Stimulated activated CD8-positive, alpha-beta memory T cell treated with anti-CD3 and anti-CD28 coated beads, Interleukin-12 subunit alpha, Interleukin-12 subunit beta, amount 100 ng/mL, for 24 hours (primary cell): ENCODE results near the gene TMEM63A.
"Not testable (repeated sequence)": the region's sequence is repeated elsewhere in the genome, so short reads cannot be mapped to it uniquely, and the experiment has no call there.

Experiments used
- DNase-seq: peaks from one replicate; pipeline ENCODE4 v3.0.0-alpha.2; 2020; ENCODE audit errors: extremely low read depth

TMEM63A gene

DNA sequence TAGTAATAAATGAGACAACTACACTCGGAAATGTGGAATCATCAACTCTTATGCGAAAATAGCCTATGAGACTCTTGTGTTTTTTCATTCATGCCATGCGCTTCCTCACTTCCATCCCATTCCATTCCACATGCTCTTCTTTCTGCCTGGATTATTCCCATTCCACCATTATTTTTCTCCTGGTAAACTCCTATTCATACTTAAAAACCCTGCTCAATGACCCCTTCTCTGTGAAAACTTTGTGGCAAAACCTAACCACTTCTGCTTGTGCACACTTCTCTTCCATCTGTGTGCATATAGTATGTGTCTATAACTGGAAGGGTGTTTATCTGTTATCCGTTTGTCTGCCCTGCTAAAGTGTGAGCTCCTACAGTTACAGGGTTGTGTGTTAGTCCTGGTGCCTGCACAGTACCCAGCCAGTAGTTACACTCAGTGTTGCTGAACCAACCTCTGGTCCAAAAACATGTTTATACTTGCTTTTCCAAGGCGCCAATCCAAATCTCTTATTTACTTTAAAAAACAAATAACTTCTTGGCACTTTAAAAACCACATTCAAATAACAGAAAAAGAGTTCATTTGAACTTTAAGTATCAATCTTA lies 61.6 kb downstream of the TMEM63A start:
- no peak for DNase-seq

DNA sequence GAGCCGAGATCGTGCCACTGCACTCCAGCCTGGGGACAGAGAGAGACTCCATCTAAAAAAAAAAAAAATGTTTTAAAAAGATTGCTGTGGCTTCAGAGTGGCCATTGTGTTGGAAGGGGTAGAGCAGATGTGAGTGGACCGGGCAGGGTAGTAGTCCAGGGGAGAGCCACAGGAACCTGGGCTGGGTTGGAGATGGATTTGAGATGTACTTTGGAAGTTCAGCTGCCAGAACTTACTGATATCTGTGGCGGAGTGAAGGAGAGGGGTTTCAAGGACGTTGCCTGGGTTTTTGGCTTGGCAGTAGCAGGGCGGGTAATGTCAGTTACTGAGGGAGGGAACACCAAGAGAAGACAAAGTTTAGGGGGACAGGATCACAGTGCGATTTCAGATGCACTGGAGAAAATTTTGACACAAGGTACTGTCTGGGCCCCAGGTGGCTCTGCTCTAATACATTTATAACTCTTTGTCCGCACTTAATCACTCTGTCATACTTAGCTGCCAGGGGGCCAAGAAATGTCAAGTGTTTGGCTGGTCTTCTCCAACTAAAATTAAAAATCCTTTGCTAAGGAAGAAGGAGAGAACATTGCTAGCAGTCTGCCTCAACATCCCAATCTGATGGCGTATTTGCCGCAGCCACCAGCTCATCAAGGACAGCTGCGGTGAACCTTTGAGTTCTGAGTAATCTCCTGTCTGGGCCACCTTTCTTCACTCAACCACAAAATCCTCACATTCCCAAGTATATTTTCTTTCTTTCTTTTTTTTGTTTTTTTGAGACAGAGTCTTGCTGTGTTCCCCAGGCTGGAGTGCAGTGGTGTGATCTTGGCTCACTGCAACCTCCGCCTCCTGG lies 62.6 kb downstream of the TMEM63A start:
- DNase-seq, result no peak

DNA sequence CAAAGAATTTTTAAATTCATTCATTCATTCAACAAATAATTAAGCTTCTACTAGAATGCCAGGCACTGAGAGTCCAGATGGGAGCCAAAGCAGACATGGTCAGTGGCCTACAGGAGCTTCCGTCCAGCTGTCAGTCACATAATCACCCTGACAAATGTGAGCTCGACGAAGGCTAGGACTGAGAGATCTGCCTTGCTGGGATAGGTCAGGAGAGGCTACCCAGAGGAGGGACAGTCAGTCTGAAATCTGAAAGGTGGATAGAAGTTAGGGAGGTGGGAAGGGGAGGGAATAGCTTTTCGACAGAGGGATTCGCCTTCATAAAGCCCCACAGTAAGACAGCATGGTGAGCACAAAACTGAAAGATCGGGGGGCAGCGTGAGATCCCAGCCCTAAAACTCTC lies 64.0 kb downstream of the TMEM63A start:
- DNase-seq, result no peak

GRCh38 chr1:225817611-225818061 lies 64.5 kb downstream of the TMEM63A start:
- DNase-seq, result no peak

DNA sequence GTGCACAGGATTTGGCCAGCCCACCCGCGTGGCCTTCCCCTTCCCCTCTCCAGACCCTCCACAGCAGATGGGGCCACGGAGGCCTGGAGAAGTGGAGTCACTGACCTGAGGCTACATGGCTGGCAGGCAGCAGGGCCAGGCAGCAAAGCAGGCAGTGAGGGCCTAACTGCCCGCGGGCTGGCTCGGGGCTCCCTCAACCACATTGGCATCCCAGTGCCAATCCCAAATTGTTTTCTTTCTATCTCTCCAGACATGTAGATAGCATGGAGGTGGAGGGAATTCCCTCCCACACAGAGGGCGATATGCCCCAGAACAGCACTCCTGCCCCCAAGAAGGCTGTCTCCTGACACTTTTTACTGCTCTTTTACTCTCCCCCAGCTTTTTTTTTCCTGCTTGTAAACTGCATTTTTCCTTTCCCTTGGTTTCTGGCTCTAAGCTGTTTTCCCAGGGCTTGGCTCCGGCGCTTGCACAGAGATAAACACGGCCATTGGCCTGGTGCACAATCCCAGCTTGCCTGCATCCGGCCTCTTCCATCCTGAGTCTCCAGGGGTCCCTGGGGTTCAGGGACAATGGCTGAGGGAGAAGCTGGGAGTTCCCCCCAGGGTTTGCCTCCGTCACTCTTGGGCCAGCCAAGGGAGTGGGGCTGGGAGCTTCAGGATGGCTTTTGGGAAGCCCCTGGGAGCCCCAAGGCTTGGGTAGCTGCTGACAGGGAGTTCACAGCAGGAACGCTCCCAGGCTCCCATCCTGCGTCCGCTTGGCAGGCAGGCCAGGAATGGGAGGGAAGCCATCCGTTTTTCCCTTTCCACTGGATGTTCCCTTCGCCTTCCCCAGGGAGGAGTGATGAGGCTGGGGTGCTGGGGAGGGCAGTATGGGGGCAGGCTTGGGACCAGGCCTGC lies 65.3 kb downstream of the TMEM63A start:
- no peak for DNase-seq

DNA sequence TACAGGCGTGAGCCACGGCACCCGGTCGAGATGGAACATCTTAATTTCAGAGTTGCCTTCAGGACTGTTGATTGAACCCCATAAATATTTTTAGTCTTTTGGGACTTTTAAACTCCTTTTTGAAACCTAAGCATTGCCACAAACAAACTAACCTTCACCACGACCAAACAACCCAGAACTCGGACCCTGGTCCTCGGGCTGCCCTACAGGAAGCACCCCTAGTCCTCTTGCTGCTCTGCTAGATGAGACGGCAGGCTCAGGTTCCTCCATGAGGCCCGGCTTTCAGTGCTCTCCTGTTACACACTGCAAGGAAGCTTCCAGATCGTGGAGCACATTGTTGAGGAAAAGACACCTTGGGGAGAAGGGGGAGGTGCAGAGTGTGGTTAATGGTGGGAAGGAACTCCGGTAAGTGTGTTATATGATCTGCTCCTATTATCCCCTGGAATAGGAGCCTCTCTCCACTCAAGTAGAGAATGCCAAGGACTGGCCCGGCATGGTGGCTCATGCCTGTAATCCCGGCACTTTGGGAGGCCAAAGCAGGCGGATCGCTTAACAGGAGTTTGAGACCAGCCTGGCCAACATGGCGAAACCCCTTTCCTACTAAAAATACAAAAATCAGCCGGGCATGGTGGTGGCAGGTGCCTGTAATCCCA lies 66.5 kb downstream of the TMEM63A start:
- DNase-seq, result no peak

- DNase-seq, result not testable (repeated sequence)
Observed at GRCh38 chr1:225815090-225815489, 67.1 kb downstream of the TMEM63A start.

DNA sequence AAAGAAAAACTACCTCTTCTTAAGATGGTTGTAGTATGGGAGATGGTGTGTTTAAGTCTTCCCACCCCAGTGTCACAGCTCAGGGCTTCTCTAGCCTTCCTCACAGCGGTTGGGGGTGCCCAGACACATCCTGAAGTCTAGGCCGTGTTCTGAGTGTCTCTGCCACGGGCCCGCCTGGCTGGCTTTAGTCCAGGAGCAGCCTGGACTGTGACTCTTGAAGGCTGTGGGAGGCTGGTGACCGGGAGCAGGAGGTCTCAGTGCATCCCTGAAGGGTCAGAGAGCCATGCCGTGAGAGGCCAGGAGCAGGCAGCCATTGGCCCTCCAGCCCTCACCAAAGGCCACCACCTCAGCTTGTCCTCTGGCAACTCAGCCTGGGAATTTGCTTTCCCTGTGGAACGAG lies 67.8 kb downstream of the TMEM63A start:
- no peak for DNase-seq

- no peak for DNase-seq
Observed at GRCh38 chr1:225813214-225813964, 68.8 kb downstream of the TMEM63A start.

GRCh38 chr1:225812488-225813213 lies 69.5 kb downstream of the TMEM63A start:
- no peak for DNase-seq

- no peak for DNase-seq
Observed at GRCh38 chr1:225811622-225812487, 70.3 kb downstream of the TMEM63A start.

- DNase-seq, result not testable (repeated sequence)
Observed at GRCh38 chr1:225810579-225811538, 71.3 kb downstream of the TMEM63A start.

- DNase-seq, result peak; percentile 31
Observed at GRCh38 chr1:225809842-225810578, 72.2 kb downstream of the TMEM63A start, which contains the start of gene EPHX1. Gene EPHX1, plus strand, starts transcription at chr1:225810124. Its CDS starts 18,606 bp downstream, at chr1:225828730.

GRCh38 chr1:225808136-225808535 lies 74.0 kb downstream of the TMEM63A start:
- DNase-seq, result no peak

DNA sequence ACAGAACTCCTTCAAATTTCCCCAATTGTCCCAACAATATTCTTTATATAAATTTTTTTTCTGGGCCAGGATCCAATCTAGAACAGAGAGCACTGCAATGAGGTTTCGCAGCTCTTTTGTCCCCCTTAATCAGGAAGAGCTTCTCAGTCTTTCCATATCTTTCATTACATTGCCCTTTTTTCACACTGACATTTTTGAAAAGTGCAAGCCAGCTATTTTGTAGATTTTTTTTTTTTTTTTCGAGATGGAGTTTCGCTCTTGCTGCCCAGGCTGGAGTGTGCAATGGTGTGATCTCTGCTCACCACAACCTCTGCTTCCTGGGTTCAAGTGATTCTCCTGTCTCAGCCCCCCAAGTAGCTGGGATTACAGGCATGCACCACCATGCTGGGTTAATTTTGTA lies 75.4 kb downstream of the TMEM63A start:
- DNase-seq, result not testable (repeated sequence)

- no peak for DNase-seq
Observed at GRCh38 chr1:225806249-225806648, 75.9 kb downstream of the TMEM63A start.

GRCh38 chr1:225801146-225801545 lies 81.0 kb downstream of the TMEM63A start:
- not testable (repeated sequence) for DNase-seq
